Amygdala (tissue), 56 donors: ENCODE measurements around the gene ZNF628.

Source experiments
- DNase-seq, 56 donors: peaks; one replicate each; lab custom pipeline; 2025; lab: John Stamatoyannopoulos, UW

ZNF628 gene

GRCh38 chr19:55476100-55476775 is at the start of gene ZNF628:
ZNF628 (plus strand) TSS chr19:55476617; CDS start chr19:55479911, 3,294 bp downstream.
- peak; percentile 36 to 99 (median 98) for DNase-seq

- DNase-seq, result no peak
These were observed 45.2 kb upstream of the ZNF628 start for GRCh38 chr19:55431183-55431582.

- DNase-seq, result no peak
These were observed 44.0 kb upstream of the ZNF628 start for GRCh38 chr19:55432241-55432959.

- DNase-seq, result no peak
These were observed 43.1 kb upstream of the ZNF628 start for GRCh38 chr19:55433292-55433691.

- no peak for DNase-seq
These were observed 42.0 kb upstream of the ZNF628 start for GRCh38 chr19:55434356-55434919.

GRCh38 chr19:55435020-55435419 is 41.4 kb upstream of the ZNF628 start:
- DNase-seq, result no peak

- no peak for DNase-seq
These were observed 39.6 kb upstream of the ZNF628 start for GRCh38 chr19:55436847-55437246.

- DNase-seq, result peak in 7 of 56 donors; percentile 10 to 53 (median 22)
These were observed 39.0 kb upstream of the ZNF628 start for GRCh38 chr19:55437410-55437809.

- no peak for DNase-seq
These were observed 37.4 kb upstream of the ZNF628 start for GRCh38 chr19:55439052-55439451.

- DNase-seq, result peak in 2 of 56 donors; percentile 9 to 18
These were observed 35.9 kb upstream of the ZNF628 start for GRCh38 chr19:55440411-55441105.

- no peak for DNase-seq
These were observed 35.1 kb upstream of the ZNF628 start for GRCh38 chr19:55441319-55441691.

- DNase-seq, result no peak
These were observed 34.6 kb upstream of the ZNF628 start for GRCh38 chr19:55441692-55442321.

GRCh38 chr19:55442372-55442961 is 34.0 kb upstream of the ZNF628 start:
- DNase-seq, result peak in 8 of 56 donors; percentile 14 to 50 (median 24)

GRCh38 chr19:55443045-55443823 is 33.2 kb upstream of the ZNF628 start, which contains the start of gene SHISA7:
SHISA7 (minus strand) TSS chr19:55443300; CDS start chr19:55442863, 437 bp downstream.
- DNase-seq, result peak in 32 of 56 donors; percentile 21 to 71 (median 50)

GRCh38 chr19:55443824-55444480 is 32.5 kb upstream of the ZNF628 start:
- no peak for DNase-seq

- DNase-seq, result peak in 5 of 56 donors; percentile 11 to 48 (median 46)
These were observed 31.8 kb upstream of the ZNF628 start for GRCh38 chr19:55444646-55445045.

GRCh38 chr19:55446060-55446459 is 30.4 kb upstream of the ZNF628 start:
- no peak for DNase-seq

- DNase-seq, result peak in 53 of 56 donors; percentile 9 to 86 (median 62)
These were observed 28.8 kb upstream of the ZNF628 start for GRCh38 chr19:55447421-55448174.
